ENCODE measurements around the gene CEP152.

DNA sequence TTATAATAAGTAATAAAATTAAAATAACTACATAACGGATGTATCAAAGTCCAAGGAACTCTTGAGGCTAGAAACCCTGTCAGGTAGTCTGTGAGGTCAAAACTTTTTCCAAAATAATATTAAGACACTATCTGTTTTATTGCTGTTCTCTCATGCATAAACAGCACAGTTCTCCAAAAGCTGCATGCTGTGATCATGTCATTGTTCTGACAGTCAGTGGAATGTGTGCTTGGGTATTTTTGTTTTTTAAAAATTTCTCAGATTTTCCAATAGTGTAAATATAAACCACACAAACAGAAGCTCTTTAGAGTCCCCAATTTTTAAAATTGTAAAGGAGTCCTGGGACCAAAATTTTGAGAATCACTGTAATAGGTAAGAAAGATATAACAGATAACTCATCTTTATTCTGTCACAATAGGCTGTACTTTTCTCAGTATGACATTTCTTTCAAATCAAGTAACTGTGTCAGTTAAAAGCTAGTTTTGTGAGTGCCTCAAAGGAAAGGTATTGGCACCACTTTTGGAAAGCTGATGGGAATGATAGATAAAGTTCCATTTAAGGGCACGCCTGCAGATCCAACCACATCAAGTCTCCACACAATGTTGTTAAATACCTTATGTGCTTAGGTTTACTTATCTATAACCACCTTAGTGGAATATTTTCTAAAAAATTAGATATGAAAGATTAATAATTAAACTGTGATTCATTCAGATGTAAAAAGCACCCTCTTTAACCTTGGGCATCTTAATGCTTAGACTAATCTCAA is 49.3 kb downstream of the CEP152 start:
- TF ChIP-seq, protein P1, sequence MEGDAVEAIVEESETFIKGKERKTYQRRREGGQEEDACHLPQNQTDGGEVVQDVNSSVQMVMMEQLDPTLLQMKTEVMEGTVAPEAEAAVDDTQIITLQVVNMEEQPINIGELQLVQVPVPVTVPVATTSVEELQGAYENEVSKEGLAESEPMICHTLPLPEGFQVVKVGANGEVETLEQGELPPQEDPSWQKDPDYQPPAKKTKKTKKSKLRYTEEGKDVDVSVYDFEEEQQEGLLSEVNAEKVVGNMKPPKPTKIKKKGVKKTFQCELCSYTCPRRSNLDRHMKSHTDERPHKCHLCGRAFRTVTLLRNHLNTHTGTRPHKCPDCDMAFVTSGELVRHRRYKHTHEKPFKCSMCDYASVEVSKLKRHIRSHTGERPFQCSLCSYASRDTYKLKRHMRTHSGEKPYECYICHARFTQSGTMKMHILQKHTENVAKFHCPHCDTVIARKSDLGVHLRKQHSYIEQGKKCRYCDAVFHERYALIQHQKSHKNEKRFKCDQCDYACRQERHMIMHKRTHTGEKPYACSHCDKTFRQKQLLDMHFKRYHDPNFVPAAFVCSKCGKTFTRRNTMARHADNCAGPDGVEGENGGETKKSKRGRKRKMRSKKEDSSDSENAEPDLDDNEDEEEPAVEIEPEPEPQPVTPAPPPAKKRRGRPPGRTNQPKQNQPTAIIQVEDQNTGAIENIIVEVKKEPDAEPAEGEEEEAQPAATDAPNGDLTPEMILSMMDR (IDR thresholded peaks at IDR 0.05), result no peak
- TF ChIP-seq POLR2AphosphoS5 (IDR thresholded peaks at IDR 0.05; ENCODE audit: low read depth, low read length) (no peak), TCF7L2 (IDR thresholded peaks at IDR 0.05; ENCODE audit: low read depth, low read length) (no peak), SIN3A (IDR thresholded peaks at IDR 0.05; ENCODE audit: borderline replicate concordance, insufficient read depth, low read depth, low read length) (no peak)
- TF ChIP-seq, protein P2, sequence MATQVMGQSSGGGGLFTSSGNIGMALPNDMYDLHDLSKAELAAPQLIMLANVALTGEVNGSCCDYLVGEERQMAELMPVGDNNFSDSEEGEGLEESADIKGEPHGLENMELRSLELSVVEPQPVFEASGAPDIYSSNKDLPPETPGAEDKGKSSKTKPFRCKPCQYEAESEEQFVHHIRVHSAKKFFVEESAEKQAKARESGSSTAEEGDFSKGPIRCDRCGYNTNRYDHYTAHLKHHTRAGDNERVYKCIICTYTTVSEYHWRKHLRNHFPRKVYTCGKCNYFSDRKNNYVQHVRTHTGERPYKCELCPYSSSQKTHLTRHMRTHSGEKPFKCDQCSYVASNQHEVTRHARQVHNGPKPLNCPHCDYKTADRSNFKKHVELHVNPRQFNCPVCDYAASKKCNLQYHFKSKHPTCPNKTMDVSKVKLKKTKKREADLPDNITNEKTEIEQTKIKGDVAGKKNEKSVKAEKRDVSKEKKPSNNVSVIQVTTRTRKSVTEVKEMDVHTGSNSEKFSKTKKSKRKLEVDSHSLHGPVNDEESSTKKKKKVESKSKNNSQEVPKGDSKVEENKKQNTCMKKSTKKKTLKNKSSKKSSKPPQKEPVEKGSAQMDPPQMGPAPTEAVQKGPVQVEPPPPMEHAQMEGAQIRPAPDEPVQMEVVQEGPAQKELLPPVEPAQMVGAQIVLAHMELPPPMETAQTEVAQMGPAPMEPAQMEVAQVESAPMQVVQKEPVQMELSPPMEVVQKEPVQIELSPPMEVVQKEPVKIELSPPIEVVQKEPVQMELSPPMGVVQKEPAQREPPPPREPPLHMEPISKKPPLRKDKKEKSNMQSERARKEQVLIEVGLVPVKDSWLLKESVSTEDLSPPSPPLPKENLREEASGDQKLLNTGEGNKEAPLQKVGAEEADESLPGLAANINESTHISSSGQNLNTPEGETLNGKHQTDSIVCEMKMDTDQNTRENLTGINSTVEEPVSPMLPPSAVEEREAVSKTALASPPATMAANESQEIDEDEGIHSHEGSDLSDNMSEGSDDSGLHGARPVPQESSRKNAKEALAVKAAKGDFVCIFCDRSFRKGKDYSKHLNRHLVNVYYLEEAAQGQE (IDR thresholded peaks at IDR 0.05; ENCODE audit: insufficient read depth in 1 of 2, low read depth in 2 of 2, low read length in 1 of 2), result no peak
